NCI-H226 (cell line): Measurements from ENCODE around the gene TOB1.
A peak's percentile ranks its signal among the peaks of the same experiment; 100 is the strongest.
"Not testable (repeated sequence)": the region's sequence is repeated elsewhere in the genome, so short reads cannot be mapped to it uniquely, and the experiment has no call there.

Experiments
- DNase-seq: peaks from one replicate; pipeline ENCODE4 v3.0.0-alpha.2; 2015

TOB1 gene

DNA sequence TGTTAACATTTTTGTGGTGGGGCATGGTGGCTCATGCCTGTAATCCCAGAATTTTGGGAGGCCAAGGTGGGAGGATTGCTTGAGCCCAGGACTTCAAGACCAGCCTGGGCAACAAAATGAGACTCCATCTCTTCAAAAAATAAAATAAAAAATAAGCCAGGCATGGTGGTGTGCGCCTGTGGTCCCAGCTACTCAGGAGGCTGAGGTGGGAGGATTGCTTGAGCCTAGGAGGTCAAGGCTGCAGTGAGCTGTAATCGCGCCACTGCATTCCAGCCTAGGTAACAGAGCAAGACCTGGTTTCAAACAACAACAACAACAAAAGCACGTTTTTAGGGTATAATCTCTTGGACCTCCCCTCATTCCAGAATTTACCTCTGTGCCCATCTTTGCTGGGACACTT, 28.4 kb upstream of the TOB1 start:
- not testable (repeated sequence) for DNase-seq

- DNase-seq = no peak
Measured at GRCh38 chr17:50893183-50893993, 27.2 kb upstream of the TOB1 start.

DNA sequence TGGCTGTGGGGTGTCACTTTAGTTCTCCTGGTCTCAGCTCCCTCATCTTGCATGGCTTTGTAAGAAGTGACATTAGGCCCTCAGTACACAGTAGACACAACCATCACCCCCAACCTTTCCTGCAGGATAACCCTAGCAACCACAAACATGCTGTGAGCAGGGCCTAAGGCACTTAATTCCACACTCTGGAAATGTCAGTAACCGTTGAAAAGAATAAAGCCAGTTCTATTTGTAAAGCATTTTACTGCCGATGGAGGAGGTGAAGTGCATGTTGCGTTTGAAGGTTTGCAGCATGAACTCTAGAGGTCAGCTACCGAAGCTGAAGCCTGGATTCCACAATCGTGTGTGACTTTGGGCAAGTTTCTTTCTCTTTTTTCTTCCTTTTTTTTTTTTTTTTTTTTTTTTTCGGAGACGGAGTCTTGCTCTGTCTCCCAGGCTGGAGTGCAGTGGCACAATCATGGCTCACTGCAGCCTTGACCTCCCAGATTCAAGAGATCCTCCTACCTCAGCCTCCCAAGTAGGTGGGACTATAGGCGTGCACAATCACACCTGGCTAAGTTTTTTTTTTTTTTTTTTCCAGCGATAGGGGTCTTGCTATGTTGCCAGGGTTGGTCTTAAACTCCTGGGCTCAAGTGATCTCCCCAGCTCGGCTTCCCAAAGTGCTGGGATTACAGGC, 26.1 kb upstream of the TOB1 start:
- no peak for DNase-seq

GRCh38 chr17:50891577-50891989, 25.4 kb upstream of the TOB1 start:
- DNase-seq = no peak

- no peak for DNase-seq
Measured at GRCh38 chr17:50890675-50891516, 24.7 kb upstream of the TOB1 start.

DNA sequence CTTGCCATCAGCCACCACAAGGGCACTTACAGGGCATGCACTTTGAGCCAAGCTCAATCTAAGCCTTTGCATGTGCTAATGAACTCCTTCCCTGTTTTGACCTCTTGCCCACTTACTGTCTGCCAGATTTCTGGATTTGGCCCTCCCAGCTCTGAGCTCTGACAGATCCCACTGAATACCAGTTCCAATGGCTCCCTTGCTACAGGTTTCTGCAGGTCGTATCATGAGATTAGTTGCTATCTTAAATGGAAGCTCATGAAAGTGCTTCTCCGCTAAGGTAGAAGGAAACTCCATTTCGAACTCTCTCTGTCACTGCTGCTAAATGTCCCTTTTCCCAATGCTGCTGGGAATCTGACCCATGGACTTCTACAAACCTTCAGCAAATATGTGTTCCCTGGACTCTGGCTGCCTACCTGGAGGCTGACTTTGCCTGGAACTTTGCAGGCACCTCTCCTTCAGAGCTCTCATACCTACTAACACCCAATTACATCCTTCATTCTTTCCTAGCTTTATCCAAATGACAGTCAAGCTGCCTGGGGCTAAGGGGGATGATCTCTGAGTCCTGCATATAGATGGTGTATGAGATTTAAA, 23.5 kb upstream of the TOB1 start:
- no peak for DNase-seq

- DNase-seq = no peak
Measured at GRCh38 chr17:50887705-50888245, 21.6 kb upstream of the TOB1 start.

- DNase-seq = peak; percentile 98
Measured at GRCh38 chr17:50884439-50885311, 18.5 kb upstream of the TOB1 start.

DNA sequence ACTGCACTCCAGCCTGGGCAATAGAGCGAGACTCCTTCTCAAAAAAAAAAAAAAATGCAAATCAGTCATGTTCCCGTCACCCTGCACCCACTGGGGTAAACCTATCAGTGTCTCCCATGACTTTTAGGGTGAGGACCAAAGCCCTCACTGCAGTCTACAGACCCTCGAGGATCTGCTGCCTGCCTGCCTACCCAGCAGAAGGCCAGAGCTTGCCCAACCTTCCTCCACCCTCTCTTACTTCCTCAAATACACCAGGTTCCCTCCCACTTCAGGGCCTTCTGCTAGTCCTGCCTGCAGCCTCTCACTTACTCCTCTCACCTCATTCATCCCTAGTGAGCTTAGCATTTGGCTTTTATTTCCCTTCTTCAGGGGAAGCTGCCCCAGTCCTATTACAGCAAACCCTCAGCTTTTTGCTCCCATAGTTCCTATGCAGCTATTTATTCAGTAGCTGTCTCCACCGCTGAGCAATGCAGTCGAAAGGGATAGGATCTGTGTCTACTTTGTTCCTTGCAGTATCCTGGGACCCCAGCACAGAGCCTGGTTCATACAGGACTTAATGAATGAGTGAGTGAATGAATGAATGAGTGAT, 17.8 kb upstream of the TOB1 start:
- peak; percentile 74 for DNase-seq

GRCh38 chr17:50882851-50883250, 16.7 kb upstream of the TOB1 start:
- peak; percentile 85 for DNase-seq

DNA sequence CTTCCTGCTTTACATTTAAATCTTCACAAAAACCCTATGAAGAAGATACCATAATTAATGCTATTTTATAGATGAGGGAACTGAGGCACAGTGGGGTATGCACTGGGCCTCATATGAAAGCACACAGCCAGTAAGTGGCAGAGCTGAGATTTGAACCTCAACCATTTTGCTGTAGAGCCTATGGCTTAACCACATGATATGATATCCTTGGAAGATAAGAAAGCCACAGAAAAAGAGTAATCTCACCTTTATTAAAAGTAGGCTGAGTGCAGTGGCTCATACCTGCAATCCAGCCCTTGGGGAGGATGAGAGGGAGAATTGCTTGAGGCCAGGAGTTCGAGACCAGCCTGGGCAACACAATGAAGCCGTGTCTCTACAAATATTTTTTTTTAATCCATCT, 15.0 kb upstream of the TOB1 start:
- no peak for DNase-seq

DNA sequence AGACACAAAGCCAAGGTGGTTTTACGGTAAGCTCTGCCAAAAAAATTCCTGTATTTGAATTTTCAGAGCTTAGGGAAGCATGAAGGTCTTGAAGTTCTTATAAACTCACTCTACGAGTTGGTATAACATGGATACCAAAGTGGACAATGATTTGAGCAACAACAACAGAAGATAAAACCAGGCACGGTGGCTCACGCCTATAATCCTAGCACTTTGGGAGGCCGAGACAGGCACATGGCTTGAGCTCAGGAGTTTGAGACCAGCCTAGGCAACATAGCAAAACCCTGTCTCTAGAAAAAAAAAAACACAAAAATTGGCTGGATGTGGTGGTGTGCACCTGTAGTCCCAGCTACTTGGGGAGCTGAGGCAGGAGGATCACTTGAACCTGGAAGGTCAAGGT, 12.9 kb upstream of the TOB1 start:
- no peak for DNase-seq

DNA sequence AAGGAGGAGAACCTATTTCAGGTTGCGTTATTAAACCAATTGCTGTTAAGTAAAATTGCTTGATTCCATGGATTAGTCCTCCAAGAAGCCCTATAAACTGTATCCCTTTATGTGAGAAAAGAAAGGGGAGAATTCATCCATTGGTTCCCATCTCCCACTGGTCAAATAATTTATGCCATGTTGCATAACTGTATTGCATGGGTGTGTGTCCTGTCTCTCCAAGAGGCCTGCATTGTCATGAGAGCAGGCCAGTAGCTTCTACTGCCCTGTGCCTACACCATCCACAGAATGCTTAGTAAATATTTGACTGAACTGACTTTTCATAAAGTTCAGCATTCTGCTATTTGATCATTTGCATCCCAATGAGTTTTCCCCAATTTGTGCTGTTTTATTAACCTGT, 11.7 kb upstream of the TOB1 start:
- DNase-seq = no peak

GRCh38 chr17:50877042-50877441, 10.9 kb upstream of the TOB1 start:
- DNase-seq = not testable (repeated sequence)

DNA sequence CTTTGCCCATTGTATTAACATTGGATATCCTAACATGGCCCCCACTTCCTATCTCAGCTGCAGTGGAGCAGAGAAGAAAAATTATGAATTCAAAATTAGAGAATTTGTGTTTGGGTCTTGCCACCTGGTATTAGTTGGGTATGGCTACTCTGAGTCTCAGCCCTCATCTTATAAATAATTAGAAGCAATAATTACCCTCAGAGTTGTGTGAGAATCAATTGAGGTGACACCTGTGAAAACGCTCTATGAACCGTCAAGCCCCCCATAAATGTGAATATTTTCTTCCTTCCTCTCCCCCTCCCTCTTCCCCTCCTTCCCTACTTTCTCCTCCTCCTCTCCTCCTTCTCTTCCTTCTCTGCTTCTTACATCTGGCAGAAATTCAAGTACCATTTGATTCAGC, 8.9 kb upstream of the TOB1 start:
- DNase-seq = no peak

DNA sequence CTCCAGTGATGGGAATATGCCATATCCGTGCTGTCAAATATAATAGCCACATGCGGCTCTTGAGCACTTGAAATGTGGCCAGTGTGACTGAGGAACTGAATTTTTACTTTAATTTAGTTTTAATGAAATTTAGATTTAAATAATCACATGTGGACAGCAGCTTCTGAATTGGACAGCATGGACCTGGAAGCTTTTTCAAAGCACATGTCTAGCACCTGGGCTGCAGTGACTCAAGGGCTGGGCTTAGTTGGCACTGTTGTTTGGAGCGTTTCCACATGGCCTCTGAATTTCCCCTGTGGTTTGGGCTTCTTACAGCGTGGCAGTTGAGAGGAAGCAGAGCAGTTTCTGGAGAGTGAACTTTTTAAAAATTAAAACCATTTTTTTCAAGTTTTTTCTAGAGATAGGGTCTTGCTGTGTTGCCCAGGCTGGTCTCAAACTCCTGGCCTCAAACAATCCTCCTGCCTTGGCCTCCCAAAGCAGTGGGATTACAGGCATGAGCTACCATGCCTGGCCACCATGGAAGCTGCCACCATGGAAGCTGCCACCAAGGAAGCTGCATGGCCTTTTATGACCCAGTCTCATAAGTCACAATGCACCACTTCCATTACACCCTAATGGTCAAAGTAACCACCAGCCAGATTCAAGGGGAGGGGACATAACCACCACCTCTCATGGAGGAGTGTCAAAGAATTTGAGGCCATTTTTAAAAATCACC, 6.7 kb upstream of the TOB1 start:
- DNase-seq = no peak

GRCh38 chr17:50871898-50872297, 5.7 kb upstream of the TOB1 start:
- no peak for DNase-seq

GRCh38 chr17:50871364-50871763, 5.2 kb upstream of the TOB1 start:
- no peak for DNase-seq

DNA sequence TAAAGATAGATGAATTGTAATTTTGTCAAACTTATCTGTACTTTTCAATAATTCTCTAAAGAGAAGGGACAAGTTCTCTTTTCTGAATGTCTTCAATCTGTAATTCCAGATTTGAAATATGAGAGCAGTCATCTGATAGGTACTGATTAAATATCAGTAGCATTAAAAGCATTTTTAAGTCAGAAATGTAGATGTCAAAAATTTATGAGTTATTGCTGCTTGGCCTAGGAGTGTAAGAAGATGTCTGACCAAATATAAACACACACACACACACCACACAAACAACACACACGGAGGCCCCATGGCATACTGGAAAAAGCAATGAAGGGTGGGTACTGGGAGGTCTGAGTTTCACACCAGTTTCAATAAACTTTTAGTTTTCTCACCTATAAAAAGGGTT, 2.4 kb upstream of the TOB1 start:
- no peak for DNase-seq

- no peak for DNase-seq
Measured at GRCh38 chr17:50868140-50868438, 1.9 kb upstream of the TOB1 start.
